Measurements from ENCODE around the gene RTKN.

The RTKN gene

GRCh38 chr2:74415762-74416395 is 25.9 kb downstream of the RTKN start:
- DNase-seq, result no peak

- peak; percentile 32 for DNase-seq
Observed at GRCh38 chr2:74414881-74415761, 26.6 kb downstream of the RTKN start.

- DNase-seq, result no peak
Observed at GRCh38 chr2:74414441-74414840, 27.3 kb downstream of the RTKN start.

GRCh38 chr2:74413001-74413698 is 28.6 kb downstream of the RTKN start:
- no peak for DNase-seq

- DNase-seq, result no peak
Observed at GRCh38 chr2:74407682-74408081, 34.1 kb downstream of the RTKN start.

- DNase-seq, result no peak
Observed at GRCh38 chr2:74406035-74406434, 35.7 kb downstream of the RTKN start.

- DNase-seq, result no peak
Observed at GRCh38 chr2:74401891-74402290, 39.8 kb downstream of the RTKN start.

- no peak for DNase-seq
Observed at GRCh38 chr2:74399785-74400184, 42.0 kb downstream of the RTKN start.

- DNase-seq, result no peak
Observed at GRCh38 chr2:74396149-74396548, 45.6 kb downstream of the RTKN start.

GRCh38 chr2:74393525-74393924 is 48.2 kb downstream of the RTKN start:
- no peak for DNase-seq

GRCh38 chr2:74392449-74392743 is 49.3 kb downstream of the RTKN start:
- DNase-seq, result no peak

GRCh38 chr2:74391580-74392448 is 49.9 kb downstream of the RTKN start:
- peak; percentile 97 for DNase-seq

- no peak for DNase-seq
Observed at GRCh38 chr2:74391209-74391579, 50.5 kb downstream of the RTKN start.

GRCh38 chr2:74390606-74391005 is 51.1 kb downstream of the RTKN start:
- DNase-seq, result no peak

- no peak for DNase-seq
Observed at GRCh38 chr2:74387346-74387745, 54.4 kb downstream of the RTKN start.

- no peak for DNase-seq
Observed at GRCh38 chr2:74385396-74385795, 56.3 kb downstream of the RTKN start.

GRCh38 chr2:74384051-74384450 is 57.7 kb downstream of the RTKN start:
- DNase-seq, result no peak

GRCh38 chr2:74383254-74383653 is 58.5 kb downstream of the RTKN start:
- DNase-seq, result no peak

- no peak for DNase-seq
Observed at GRCh38 chr2:74381751-74382150, 60.0 kb downstream of the RTKN start.

GRCh38 chr2:74379851-74380789 is 61.6 kb downstream of the RTKN start, which contains the start of gene DCTN1:
TSS of gene DCTN1 (minus strand) at chr2:74380311. CDS start at chr2:74380037, 274 bp downstream.
- peak; percentile 47 for DNase-seq

- no peak for DNase-seq
Observed at GRCh38 chr2:74378007-74378406, 63.7 kb downstream of the RTKN start.

- DNase-seq, result no peak
Observed at GRCh38 chr2:74375838-74376237, 65.9 kb downstream of the RTKN start.
